HEK293 (cell line): ENCODE data around the gene CCDC138.

Experiments used
- KLF1 ChIP-seq: fragments of 450-650 bp; formaldehyde crosslinking; IDR thresholded peaks from 2 replicates; pipeline ENCODE4 v1.5.1; 2016; ENCODE audit warnings: missing biosample characterization, missing genetic modification characterization
- ZNF140 ChIP-seq: fragments of 450-650 bp; formaldehyde crosslinking; IDR thresholded peaks from 2 replicates; pipeline ENCODE4 v1.5.1; 2016; ENCODE audit warnings: missing biosample characterization, missing genetic modification characterization
- ZNF510 ChIP-seq: fragments of 450-650 bp; formaldehyde crosslinking; IDR thresholded peaks from 2 replicates; pipeline ENCODE4 v1.5.1; 2018; ENCODE audit warnings: mild to moderate bottlenecking, missing genetic modification characterization, missing biosample characterization; ENCODE audit not compliant: insufficient replicate concordance
- TF ChIP-seq, protein P1 (sequence below): fragments of 450-650 bp; formaldehyde crosslinking; IDR thresholded peaks from 2 replicates; pipeline ENCODE4 v1.5.1; 2016; ENCODE audit warnings: missing biosample characterization, missing genetic modification characterization

DNA sequence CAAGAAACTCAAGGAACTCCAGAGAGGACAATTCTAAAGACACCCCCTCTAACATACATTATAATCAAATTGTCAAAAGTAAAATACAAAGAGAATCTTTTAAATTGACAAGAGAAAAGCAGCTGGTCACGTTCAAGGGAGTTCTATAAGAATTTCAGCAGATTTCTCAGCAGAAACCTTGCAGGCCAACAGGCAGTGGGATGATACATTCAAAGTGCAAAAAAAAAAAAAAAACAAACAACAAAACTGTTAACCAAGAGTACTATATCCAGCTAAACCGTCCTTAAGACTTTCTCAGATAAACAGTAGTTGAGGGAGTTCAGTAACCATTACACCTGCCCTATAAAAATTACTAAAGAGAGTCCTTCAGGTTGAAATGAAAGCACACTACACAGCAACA, 33.9 kb downstream of the CCDC138 start:
- TF ChIP-seq, protein P1, sequence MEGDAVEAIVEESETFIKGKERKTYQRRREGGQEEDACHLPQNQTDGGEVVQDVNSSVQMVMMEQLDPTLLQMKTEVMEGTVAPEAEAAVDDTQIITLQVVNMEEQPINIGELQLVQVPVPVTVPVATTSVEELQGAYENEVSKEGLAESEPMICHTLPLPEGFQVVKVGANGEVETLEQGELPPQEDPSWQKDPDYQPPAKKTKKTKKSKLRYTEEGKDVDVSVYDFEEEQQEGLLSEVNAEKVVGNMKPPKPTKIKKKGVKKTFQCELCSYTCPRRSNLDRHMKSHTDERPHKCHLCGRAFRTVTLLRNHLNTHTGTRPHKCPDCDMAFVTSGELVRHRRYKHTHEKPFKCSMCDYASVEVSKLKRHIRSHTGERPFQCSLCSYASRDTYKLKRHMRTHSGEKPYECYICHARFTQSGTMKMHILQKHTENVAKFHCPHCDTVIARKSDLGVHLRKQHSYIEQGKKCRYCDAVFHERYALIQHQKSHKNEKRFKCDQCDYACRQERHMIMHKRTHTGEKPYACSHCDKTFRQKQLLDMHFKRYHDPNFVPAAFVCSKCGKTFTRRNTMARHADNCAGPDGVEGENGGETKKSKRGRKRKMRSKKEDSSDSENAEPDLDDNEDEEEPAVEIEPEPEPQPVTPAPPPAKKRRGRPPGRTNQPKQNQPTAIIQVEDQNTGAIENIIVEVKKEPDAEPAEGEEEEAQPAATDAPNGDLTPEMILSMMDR = no peak
- TF ChIP-seq KLF1 = no peak
- TF ChIP-seq ZNF140 (tag by site-specific recombination) = no peak
- no peak for TF ChIP-seq ZNF510 (tag by site-specific recombination)
